Hepatocyte (in vitro differentiated cells): ENCODE results near the gene QRICH1. TPM values are rescaled to one million over a fixed set of nuclear protein-coding genes. Genes with fewer than 3 reads are reported as not detected.
A peak's percentile ranks its signal among the peaks of the same experiment; 100 is the strongest.

Experiments
- DNase-seq: peaks from one replicate; pipeline ENCODE4 v3.0.0-alpha.2; 2016; ENCODE audit warnings: low spot score
- H2AFZ ChIP-seq: fragments of 200-600 bp; sonication (generic); 2 replicates; pipeline ENCODE4 v1.6.0; 2016; ENCODE audit warnings: antibody characterized with exemption, mild to moderate bottlenecking
- H3K27ac ChIP-seq: fragments of 200-600 bp; sonication (generic); 2 replicates; pipeline ENCODE4 v1.5.1; 2016; ENCODE audit warnings: mild to moderate bottlenecking
- H3K27me3 ChIP-seq: fragments of 200-600 bp; sonication (generic); 2 replicates; pipeline ENCODE4 v1.6.1; 2016
- H3K36me3 ChIP-seq: fragments of 200-600 bp; sonication (generic); replicated peaks from 2 replicates; pipeline ENCODE4 v1.5.1; 2016; ENCODE audit warnings: low read depth; ENCODE audit not compliant: insufficient read depth
- H3K4me1 ChIP-seq: fragments of 200-600 bp; sonication (generic); 2 replicates; pipeline ENCODE4 v1.5.1; 2016; ENCODE audit warnings: mild to moderate bottlenecking, moderate library complexity; ENCODE audit not compliant: insufficient read depth
- H3K4me2 ChIP-seq: fragments of 200-600 bp; sonication (generic); 2 replicates; pipeline ENCODE4 v1.6.0; 2016
- H3K4me3 ChIP-seq: fragments of 200-600 bp; sonication (generic); 2 replicates; pipeline ENCODE4 v1.5.1; 2016; ENCODE audit warnings: mild to moderate bottlenecking
- H3K79me2 ChIP-seq: fragments of 200-600 bp; sonication (generic); 2 replicates; pipeline ENCODE4 v1.6.0; 2017; ENCODE audit warnings: mild to moderate bottlenecking
- H3K9me2 ChIP-seq: fragments of 200-600 bp; sonication (generic); replicated peaks from 2 replicates; pipeline ENCODE4 v1.6.0; 2017; ENCODE audit warnings: mild to moderate bottlenecking; ENCODE audit not compliant: insufficient read depth
- H3K9me3 ChIP-seq: fragments of 200-600 bp; sonication (generic); 2 replicates; pipeline ENCODE4 v1.5.1; 2016; ENCODE audit warnings: low read depth, mild to moderate bottlenecking
- H4K20me1 ChIP-seq: fragments of 200-600 bp; sonication (generic); 2 replicates; pipeline ENCODE4 v1.6.0; 2016; ENCODE audit warnings: mild to moderate bottlenecking; ENCODE audit not compliant: insufficient read depth, poor library complexity, severe bottlenecking
- CTCF ChIP-seq: fragments of 200-600 bp; sonication (generic); IDR thresholded peaks from 2 replicates; pipeline ENCODE4 v1.5.1; 2016; ENCODE audit warnings: antibody characterized with exemption, mild to moderate bottlenecking; ENCODE audit not compliant: poor library complexity
- EZH2 ChIP-seq: fragments of 200-600 bp; sonication (generic); IDR thresholded peaks from 2 replicates; pipeline ENCODE4 v1.6.1; 2016; ENCODE audit warnings: antibody characterized with exemption, mild to moderate bottlenecking, borderline replicate concordance
- EZH2phosphoT487 ChIP-seq: fragments of 200-600 bp; sonication (generic); IDR thresholded peaks from one replicate; pipeline ENCODE4 v1.6.1; 2018; ENCODE audit warnings: antibody characterized with exemption, mild to moderate bottlenecking, low read depth, moderate library complexity; ENCODE audit not compliant: unreplicated experiment, severe bottlenecking
- WGBS: methylation state at CpG from one replicate; pipeline ENCODE4 v1.1.6; 2016; ENCODE audit warnings: low lambda C conversion rate; ENCODE audit errors: missing lambda C conversion rate; 5-methylcytosine and 5-hydroxymethylcytosine counted together
- polyA plus RNA-seq: library from polyadenylated mRNA; unstranded; fragments of >200 nt; fragmentation: Nextera tagmentation; extraction: Ambion mirVana; gene quantifications from 2 replicates; pipeline ENCODE4 v1.2.1, GENCODE V29; 2016
- total RNA-seq: library from RNA; depleted of rRNA; stranded (reverse); fragments of >200 nt; gene quantifications from 2 replicates; pipeline ENCODE4 v1.2.3, GENCODE V29; 2014

The QRICH1 gene
- total and polyA plus RNA-seq, 2 experiments from 2014 or later: 42.6 to 79.9 TPM

- Histone ChIP-seq H4K20me1 (peaks cover 23% of the 10 kb centered on the region), H3K27me3 (no peaks in the 10 kb centered on the region), H3K4me3 (peak overlapping the region; percentile 75), H3K79me2 (peaks cover 47% of the 10 kb centered on the region), H3K27ac (peak overlapping the region; percentile 96), H2AFZ (peak overlapping the region; percentile 85), H3K36me3 (no peaks in the 10 kb centered on the region), H3K4me2 (peak overlapping the region; percentile 96), H3K9me2 (no peaks in the 10 kb centered on the region), H3K9me3 (no peaks in the 10 kb centered on the region), H3K4me1 (peaks cover 37% of the 10 kb centered on the region)
- WGBS: 7% methylated on average over 18 of the region's 18 CpGs
- no peak for DNase-seq
- no peak for TF ChIP-seq CTCF
- TF ChIP-seq EZH2phosphoT487: no peak
- TF ChIP-seq EZH2: no peak
These were observed 75.2 kb downstream of the QRICH1 start for GRCh38 chr3:49018707-49019006.

- peak within 1 kb of the TSS; percentile 96 for H3K4me2 ChIP-seq
- H3K9me2 ChIP-seq: no peaks in the 10 kb centered on the region
- peak; percentile 85 for DNase-seq
- peak within 1 kb of the TSS; percentile 75 for H3K4me3 ChIP-seq
- peaks cover 35% of the 10 kb centered on the region for H3K4me1 ChIP-seq
- H2AFZ ChIP-seq: peak within 1 kb of the TSS; percentile 85
- no peaks in the 10 kb centered on the region for H3K36me3 ChIP-seq
- H3K27me3 ChIP-seq: no peaks in the 10 kb centered on the region
- no peak for TF ChIP-seq CTCF
- TF ChIP-seq EZH2phosphoT487: no peak
- TF ChIP-seq EZH2: no peak
- peaks cover 47% of the 10 kb centered on the region for H3K79me2 ChIP-seq
- peak within 1 kb of the TSS; percentile 96 for H3K27ac ChIP-seq
- peaks cover 28% of the 10 kb centered on the region for H4K20me1 ChIP-seq
- no peaks in the 10 kb centered on the region for H3K9me3 ChIP-seq
- 2% methylated on average over 82 of the region's 85 CpGs for WGBS
These were observed 75.7 kb downstream of the QRICH1 start, which contains the start of gene DALRD3 for GRCh38 chr3:49017971-49018706. Gene DALRD3, minus strand, starts transcription at chr3:49018580. Its CDS starts 16 bp downstream, at chr3:49018564.

GRCh38 chr3:49017229-49017970 is 76.5 kb downstream of the QRICH1 start:
- 10% methylated on average over 23 of the region's 23 CpGs for WGBS

More at GRCh38 chr3:49017229-49017970, 76.5 kb downstream of the QRICH1 start:
- H3K4me3 ChIP-seq: peak overlapping the region; percentile 75
- no peak for TF ChIP-seq EZH2
- TF ChIP-seq EZH2phosphoT487: no peak
- TF ChIP-seq CTCF: no peak
- H3K36me3 ChIP-seq: no peaks in the 10 kb centered on the region
- H3K4me1 ChIP-seq: peaks cover 30% of the 10 kb centered on the region
- H3K27me3 ChIP-seq: no peaks in the 10 kb centered on the region
- no peaks in the 10 kb centered on the region for H3K9me3 ChIP-seq
- H3K27ac ChIP-seq: peak overlapping the region; percentile 96
- no peaks in the 10 kb centered on the region for H3K9me2 ChIP-seq
- peaks cover 35% of the 10 kb centered on the region for H4K20me1 ChIP-seq
- peak overlapping the region; percentile 96 for H3K4me2 ChIP-seq
- peaks cover 46% of the 10 kb centered on the region for H3K79me2 ChIP-seq
- no peak for DNase-seq
- peak overlapping the region; percentile 85 for H2AFZ ChIP-seq
